ENCODE data around the gene ACOT11.

- TF ChIP-seq TAF1 (IDR thresholded peaks at IDR 0.05; ENCODE audit: low read depth, low read length) = no peak
- TF ChIP-seq POLR2A (IDR thresholded peaks at IDR 0.05; ENCODE audit: low read depth, low read length) = no peak
- TF ChIP-seq POLR2AphosphoS5 (IDR thresholded peaks at IDR 0.05; ENCODE audit: low read depth, low read length) = no peak
- no peak for TF ChIP-seq PAX5 (IDR thresholded peaks at IDR 0.05; ENCODE audit: insufficient read depth, low read length, severe bottlenecking)
Measured at GRCh38 chr1:54575605-54576290, 27.7 kb downstream of the ACOT11 start.
